GM19351 (cell line): ENCODE measurements around the gene MYH9.
"Not testable (repeated sequence)": the region's sequence is repeated elsewhere in the genome, so short reads cannot be mapped to it uniquely, and the experiment has no call there.

ENCODE experiments used
- ATAC-seq: cut with Tn5 transposase; IDR thresholded peaks from one replicate; pipeline ENCODE4 v1.9.1; 2021; ENCODE audit warnings: mild to moderate bottlenecking, moderate library complexity; ENCODE audit not compliant: unreplicated experiment

Gene MYH9

DNA sequence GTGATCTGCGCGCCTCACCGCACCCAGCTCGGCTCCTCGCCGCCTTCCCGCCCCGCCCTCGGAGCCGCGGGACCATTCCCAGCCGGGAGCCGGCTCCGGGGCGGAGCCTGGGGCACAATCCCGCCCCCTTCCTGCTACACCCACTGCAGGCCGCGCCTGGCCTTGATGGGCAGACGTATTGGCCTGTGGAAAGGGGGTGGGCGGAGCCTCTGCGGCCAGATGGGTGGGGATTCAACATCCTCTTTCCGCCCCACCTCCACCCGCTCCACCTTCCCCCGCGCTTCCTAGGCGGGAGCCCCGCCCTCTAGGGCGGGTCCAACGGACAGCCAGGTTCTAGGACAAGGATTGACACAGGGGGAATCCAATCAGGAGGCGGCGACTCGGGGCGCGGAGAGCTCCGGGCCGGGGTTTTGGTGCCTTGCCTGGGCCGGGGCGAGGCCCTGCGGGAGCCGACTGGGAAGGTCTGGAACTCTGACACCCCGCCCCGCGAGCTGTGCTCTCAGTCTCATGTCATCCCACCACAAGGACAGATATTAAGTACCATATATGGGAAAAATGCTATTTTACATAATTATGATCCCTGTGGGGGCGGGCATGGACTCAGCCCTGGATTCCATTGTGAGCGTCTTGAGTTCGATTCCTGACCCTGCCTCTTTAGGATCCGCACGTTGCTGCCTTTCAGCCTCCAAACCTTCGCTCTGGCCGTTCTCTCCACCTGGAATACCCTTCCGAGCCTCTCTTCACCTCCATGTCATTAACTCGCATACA is at the start of gene MYH9:
TSS of gene MYH9 (minus strand) at position 9 of the 768 bp plus-strand sequence. CDS start 38,731 bp downstream, outside the sequence.
- ATAC-seq, result peak; percentile 66

DNA sequence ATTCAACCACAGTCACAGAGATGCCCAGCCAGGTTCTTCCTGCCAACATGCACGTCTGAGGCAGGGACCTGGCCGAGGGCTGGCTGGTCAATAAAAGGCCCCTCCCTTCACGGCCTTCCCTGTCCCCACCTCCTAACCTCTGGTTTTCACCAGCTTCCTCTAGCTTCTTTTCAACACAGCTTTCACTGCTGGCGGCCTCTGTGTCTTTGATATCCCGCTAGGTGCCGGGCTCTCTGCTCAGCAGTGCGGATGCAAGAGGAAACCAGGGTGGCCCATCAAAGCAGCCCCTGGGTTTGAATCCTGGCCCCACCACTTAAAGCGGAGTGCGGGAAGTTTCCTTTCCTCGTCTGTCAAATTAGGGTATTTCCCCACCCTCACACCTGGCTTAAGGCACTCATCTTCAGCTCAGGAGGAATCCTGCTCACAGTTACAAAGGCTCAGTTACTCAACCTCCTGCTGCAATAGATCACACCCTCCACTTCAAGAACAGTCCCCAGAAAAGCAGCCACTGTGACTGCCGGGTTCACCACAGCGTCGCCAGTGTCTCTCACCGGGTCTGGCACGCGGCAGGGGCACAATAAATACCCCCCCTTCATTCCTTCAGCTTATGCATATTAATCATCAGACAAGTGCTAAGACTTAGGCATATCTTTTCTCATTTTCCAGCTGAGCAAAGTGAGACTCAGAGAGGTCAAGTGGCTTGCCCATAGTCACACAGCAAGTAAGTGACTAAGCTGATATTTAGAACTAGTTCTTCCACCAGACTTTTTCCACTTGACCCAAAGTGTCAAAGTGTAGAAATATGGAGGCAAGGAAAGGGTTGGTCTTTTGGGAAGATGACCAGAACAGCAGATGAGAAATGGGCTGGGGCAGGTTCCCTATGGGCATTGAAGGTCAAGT is 48.0 kb upstream of the MYH9 start:
- no peak for ATAC-seq

DNA sequence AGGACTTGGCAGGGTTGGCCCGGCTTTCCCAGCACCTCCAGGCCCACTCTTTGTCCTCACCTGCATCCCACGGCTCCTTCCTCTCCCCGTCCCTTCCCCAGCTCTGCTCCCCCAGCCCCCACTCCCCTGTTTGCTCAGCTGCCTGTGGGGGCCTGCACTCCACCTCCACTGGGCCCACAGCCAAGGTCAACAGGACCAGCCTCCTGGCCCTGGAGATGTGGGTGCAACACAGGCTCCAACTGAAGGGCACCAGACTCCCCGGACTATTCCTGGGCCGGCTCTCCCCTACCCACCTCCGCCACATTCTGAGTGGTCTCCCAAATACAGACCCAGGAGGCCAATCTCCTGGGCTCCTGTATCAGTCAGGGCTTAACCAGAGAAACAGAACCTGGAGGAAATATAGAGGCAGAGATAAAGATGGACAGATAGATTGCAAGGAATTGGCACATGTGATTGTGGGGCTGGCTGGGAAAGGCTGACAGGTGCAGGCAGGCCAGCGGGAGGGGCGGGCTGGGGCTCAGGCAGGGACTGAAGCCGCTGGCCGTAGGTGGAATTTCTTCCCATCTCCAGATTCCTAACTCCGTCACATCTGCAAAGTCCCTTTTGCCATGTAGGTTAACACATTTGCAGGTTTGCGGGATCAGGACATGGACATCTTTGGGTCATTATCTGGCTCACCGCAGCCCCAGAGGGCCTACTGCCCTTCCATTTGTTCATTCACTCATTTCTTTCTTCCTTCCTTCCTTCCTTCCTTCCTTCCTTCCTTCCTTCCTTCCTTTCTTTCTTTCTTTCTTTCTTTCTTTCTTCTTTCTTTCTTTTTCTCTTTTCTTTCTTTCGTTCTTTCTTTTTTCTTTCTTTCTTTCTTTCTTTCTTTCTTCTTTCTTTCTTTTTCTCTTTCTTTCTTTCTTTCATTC is 45.8 kb upstream of the MYH9 start:
- ATAC-seq, result no peak

DNA sequence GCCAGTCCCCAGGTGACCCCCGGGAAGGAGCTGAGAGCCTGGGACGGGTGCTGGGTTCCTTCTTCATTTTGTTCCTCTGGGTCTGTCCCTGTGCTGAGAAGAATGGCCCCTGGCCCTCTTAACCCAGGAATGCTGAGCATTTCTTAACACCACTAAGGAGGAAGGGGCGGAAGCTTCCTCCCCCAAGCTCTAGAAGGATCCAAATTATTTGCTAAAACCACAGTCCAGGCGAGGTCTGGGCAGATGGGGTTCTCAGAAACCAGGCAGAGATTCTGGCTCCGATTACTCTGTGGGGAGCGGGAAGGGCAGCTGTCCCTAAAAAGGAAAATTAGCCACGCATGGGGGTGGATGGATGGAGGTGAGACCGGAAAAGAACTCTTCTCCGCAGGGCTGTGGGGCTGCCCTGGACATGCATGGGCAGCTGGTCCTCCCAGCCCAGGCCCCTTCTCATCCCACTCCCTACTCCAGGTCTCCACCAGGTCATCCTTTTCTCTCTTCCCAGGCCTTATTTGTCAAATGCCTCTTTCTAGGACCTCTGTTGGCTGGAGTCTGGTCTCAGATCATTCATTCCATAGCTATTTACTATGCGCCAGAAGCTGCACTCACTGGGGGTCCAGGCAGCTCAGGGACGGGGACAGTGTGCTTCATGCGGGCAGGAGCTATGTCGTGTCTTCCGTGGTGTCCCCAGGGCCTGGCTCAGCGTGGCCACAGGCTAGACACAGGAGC is 45.0 kb upstream of the MYH9 start:
- ATAC-seq, result no peak

DNA sequence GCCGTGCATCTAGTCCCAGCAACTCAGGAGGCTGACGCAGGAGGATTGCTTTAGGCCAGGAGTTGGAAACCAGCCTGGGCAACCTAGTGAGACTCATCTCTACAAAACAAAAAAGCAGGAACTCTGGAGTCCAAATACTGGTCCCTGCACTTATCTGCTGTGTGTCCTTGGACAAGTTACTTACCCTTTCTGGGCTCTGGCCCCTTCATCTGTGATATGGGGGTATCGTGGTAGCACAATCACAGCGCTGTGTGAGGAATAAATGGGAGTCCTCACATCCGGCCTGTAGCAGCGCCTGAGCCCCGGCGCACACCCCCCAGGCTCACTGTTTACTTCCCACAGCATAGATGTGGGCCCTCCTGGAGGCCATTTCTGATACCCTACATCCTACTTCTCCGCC is 44.2 kb upstream of the MYH9 start:
- no peak for ATAC-seq

DNA sequence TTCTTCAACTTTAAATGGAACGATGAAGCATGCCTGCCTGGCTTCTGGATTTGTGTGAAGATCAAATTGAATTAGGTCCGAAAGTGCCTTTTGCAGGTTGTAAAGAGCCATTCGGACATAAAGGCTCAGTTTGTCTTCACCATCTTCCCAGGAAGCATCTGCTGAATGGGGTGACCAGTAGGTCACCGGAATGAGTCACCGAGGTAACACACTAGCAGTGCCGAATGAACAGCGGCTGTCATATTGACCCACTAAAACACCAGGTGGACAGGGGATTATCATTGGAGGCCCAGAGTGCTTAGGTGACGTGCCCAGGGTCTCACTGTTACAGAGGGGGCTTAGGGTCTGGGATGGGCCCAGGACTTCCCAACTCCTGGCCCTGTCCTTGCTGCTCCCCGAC is 43.1 kb upstream of the MYH9 start:
- ATAC-seq, result no peak

DNA sequence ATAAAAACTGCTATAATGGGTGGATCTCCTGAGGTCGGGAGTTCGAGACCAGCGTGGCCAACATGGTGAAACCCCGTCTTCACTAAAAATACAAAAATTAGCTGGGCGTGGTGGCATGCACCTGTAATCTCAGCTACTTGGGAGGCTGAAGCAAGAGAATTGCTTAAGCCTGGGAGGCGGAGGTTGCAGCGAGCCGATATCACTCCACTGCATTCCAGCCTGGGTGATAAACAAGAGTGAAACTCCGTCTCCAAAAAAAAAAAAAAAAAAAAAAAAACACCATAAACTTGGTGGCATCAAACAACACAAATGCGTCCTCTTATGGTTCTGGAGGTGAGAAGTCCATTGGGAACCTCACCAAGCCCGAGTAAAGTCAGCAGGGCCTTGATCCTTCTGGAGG is 40.2 kb upstream of the MYH9 start:
- ATAC-seq, result not testable (repeated sequence)

DNA sequence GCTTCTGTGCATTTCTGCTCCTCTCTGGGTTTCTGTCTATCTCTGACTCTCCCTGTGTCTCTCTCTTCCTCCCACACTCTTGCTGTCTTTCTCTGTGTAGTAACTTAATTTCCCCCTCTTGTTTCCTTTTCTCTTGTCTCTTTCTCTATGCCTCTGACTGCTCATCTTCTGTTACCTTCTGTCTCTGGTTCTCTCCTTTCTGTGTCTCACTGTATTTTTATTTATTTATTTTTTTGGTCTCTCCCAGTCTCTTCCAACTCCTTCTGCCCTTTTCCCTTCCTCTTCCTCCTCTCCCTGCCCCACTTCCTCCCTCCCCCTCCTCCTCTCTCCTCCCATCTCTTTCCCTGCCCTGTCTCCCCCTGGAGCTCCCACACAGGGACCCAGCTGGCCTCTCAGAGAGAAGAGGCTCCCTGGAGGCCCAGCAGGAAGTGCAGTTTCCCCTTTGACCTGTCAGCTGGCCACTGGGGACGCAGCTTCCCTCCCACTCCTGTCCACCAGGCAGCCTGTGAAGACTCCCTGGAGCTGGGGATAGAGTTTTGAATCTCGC is 38.3 kb upstream of the MYH9 start:
- ATAC-seq, result no peak

DNA sequence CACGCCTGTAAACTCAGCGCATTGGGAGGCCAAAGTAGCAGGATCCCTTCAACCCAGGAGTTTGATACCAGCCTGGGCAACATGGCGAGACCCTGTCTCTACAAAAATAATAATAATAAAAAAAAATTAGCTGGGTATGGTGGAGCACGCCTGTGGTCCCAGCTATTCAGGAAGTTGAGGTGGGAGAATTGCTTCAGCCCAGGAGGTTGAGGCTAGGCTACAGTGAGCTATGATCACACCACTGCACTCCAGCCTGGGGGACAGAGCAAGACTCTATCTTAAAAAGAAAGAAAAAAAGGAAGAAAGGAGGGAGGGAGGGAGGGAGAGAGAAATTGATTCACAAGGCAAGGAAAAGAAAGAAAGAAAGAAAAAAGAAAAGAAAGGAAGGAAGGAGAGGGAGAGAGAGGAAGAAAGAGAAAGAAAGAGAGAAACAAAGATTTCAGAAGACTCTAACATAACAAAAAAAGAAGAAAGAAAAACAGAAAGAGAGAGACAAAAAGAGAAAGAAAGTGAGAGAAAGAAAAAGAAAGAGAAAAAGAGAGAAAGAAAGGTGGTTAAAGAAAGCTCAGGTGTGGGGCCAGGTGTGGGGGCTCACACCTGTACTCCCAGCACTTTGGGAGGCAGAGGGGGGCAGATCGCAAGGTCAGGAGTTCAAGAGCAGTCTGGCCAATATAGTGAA is 37.3 kb upstream of the MYH9 start:
- no peak for ATAC-seq

DNA sequence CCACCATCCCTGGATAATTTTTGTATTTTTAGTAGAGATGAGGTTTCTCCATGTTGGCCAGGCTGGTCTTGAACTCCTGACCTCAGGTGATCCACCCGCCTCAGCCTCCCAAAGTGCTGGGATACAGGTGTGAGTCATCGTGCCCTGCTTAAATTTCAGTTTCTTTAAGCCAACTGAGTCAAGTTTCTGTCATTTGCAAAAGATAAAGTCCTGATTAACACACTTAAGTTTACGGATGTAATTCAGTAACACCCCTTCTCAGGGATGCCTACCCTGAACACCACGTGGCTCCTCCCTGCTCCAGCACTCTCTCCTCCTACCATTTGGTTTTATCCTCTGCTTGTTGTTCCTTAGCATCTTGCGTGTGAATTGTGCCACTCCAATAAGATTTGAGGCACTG is 36.7 kb upstream of the MYH9 start:
- not testable (repeated sequence) for ATAC-seq

DNA sequence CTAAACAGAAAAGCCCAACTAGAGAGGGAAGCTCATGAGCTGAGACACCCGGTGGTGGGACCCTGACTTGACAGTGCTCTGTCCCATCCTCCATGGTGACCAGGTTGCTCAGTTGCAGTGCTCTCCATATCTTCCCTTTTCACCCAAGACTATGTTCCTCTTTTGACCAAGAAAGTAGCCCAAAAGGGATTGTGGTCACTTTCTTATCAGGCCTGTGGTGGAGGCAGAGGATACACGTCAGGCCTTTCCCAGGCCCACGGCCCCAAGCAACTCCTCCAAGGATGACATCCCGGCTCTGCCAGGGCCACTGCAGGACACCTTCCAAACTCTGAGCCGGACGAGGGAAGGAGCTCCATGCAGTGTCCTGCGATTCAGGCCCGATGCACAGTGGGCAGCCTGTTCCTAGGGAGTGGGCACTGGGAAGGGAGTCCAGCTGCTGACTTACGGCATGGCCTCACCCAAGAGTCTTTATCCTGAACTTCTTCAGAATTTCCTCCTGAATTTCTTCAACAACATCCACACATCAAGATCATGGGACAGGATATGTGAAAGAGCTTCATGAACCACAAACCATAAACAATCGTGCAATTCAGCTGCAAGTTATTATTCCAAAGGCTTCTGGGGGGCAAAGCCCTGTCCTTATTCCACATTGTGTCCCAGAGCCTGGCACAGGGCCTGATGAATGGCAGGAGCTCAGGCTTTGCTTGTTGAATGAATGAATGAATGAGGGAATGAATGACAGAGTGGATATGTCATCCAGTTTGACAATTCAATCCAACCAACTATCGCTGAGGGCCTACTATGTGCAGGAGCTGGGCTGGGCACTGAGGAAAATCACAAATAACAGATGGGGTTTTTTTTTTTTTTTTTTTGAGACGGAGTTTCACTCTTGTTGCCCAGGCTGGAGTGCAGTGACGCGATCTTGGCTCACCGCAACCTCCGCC is 36.0 kb upstream of the MYH9 start:
- ATAC-seq, result no peak

DNA sequence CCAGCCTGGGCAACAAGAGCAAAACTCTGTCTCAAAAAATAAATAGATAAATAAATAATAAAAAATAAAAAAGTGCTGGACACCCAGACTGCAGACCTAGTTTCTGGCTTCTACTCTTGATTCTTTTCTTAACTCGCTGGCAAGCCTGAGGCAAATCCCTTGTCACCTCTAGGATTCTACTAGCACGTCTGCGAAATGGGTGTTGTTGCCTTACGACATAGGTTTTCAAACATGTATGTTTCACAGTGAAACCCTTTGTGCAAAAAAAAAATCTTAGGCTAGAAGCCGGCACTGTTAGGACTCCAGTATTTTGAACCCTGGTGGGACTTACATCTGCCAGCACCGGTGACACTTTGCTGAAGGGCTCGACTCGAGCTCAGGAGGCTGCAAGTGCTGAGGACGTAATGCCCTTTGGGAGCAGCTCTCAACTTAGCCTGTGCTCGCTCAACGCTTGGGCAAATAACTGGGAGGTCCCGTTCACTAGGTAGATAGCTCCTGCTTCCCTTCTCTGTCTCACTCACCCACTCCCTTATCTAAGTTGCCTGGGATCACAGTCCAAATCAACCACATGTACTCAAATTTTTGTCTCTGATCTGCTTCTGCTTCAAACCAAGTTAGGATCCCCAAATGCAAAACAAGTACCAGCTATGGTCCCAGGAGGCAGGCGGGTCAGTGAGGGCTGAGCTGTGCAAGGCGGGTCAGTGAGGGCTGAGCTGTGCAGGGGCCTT is 34.7 kb upstream of the MYH9 start:
- no peak for ATAC-seq

DNA sequence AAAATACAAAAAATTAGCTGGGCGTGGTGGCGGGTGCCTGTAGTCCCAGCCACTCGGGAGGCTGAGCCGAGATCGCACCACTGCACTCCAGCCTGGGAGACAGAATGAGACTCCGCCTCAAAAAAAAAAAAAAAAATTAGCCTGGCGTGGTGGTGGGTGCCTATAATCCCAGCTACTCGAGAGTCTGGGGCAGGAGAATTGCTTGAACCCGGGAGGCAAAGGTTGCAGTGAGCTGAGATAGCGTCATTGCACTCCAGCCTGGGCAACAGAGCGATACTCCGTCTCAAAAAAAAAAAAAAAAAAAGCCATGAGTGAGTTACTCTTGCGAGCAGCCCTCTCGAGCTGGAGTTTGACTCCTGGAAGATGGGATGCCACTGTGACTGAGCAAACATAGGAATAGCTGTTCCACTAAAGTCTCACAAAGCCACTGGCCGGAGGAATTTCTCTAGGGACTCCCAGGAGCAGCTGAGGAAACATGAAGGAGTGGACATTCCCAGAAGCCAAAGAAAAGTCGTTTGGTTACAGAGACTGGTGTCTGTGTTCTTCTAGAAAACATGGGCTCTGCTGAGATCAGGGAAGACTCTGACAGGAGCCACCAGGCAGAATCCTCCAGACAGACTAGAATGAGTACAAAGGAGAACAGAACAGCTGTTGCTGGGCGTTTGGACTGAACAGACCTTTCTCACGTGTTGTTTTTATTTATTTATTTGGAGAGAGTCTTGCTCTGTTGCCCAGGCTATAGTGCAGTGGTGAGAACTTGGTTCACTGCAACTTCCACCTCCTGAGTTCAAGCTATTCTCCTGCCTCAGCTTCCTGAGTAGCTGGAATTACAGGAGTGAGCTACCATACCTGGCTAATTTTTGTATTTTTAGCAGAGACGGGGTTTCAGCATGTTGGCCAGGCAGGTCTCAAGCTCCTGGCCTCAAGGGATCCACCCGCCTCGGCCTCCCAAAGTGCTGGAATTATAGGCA is 32.4 kb upstream of the MYH9 start:
- no peak for ATAC-seq

DNA sequence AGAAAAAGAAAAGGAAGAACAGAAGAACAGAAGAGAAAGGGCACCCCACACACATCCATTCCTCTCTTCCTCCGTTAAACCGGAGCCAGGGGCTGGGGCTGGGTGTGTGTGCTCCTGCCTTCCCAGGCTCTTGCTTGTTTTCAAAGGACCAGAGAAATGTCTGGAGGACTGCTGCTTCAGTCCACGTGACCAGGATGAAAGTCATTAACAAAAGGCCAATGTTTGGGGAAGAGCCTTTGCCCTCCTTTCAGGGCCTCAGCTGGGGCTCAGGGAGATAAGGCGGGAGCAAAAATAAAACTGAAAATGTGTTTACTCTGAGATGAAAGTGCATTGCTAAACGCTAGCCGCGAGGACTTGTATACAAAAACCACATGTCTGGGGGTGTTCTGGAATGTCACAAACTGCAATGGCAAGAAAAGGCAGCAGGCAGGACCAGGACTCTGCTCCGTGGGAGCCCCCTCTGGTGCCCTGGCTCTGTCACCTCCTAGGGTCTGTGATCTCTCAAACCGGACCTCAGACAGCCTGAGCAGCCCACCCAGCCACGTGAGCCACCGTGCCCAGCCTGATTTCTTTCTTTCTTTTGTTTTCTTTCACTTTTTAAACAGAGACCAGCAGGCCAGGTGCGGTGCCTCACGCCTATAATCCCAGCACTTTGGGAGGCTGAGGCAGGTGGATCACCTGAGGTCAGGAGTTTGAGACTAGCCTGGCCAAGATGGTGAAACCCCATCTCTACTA is 31.6 kb upstream of the MYH9 start:
- ATAC-seq, result no peak

DNA sequence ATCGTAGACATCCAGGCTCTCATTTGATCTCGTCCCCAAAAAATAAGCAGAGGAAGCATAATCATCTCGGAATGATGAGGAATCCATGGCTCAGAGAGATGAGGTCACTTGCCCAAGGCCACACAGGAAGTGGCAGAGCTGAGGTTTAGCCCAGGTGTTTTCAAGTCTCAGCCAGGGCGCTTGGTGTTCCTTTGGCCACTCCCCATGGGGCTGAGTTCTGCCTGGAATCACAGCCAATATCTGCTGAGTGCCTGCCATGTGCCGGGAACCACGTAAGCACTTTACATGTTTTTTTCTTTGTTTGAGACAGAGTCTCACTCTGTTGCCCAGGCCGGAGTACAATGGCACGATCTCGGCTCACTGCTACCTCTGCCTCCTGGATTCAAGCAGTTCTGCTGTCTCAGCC is 29.5 kb upstream of the MYH9 start:
- ATAC-seq, result no peak
